SK-N-SH (cell line): ENCODE data around the gene RBMS3.

Source experiments
- EZH2phosphoT487 ChIP-seq: fragments of 200-600 bp; sonication (generic); IDR thresholded peaks from 2 replicates; pipeline ENCODE4 v1.6.1; 2017; ENCODE audit warnings: low read depth, mixed run types, mild to moderate bottlenecking, antibody characterized with exemption, moderate library complexity, borderline replicate concordance
- POLR2AphosphoS5 ChIP-seq: IDR thresholded peaks from 2 replicates; pipeline ENCODE4 v1.6.1; 2012; ENCODE audit warnings: low read depth, low read length
- RAD21 ChIP-seq: IDR thresholded peaks from 2 replicates; pipeline ENCODE4 v1.6.1; 2012; ENCODE audit warnings: mild to moderate bottlenecking, low read length
- TAF1 ChIP-seq: IDR thresholded peaks from 2 replicates; pipeline ENCODE4 v1.6.1; 2012; ENCODE audit warnings: low read depth, mild to moderate bottlenecking, low read length, moderate library complexity, borderline replicate concordance
- TF ChIP-seq, protein P1 (sequence below): fragments of 200-600 bp; sonication (generic); IDR thresholded peaks from 2 replicates; pipeline ENCODE4 v1.6.1; 2017; ENCODE audit warnings: antibody characterized with exemption, mild to moderate bottlenecking, moderate library complexity
- TF ChIP-seq, protein P2 (sequence below): IDR thresholded peaks from 2 replicates; pipeline ENCODE4; 2012
- TF ChIP-seq, protein P3 (sequence below): IDR thresholded peaks from 2 replicates; pipeline ENCODE4 v1.4.0; 2012; ENCODE audit warnings: low read depth, borderline replicate concordance

DNA sequence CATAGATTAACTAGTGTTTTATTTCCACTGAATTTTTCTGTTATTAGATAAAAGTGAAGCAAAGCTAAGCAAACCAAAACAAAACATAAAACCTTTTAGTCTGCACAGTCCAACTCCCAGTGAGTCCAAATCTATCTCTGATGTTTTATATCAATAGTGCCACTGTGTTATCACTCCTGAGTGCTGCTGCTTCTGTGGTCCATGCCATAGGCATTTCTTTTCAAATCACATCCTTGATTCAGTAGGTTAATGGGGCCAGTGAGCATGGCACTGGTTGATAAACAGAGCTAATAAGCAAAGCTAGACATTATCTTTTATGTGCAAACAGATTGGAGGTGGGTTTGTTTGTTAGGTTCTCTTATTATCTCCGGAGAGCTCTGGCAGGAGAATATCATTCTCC is 30.0 kb downstream of the RBMS3 start:
- peak; percentile 29; the same call in 1 of the 2 replicates for TF ChIP-seq POLR2AphosphoS5
- peak; percentile 1 for TF ChIP-seq RAD21
- TF ChIP-seq, protein P1, sequence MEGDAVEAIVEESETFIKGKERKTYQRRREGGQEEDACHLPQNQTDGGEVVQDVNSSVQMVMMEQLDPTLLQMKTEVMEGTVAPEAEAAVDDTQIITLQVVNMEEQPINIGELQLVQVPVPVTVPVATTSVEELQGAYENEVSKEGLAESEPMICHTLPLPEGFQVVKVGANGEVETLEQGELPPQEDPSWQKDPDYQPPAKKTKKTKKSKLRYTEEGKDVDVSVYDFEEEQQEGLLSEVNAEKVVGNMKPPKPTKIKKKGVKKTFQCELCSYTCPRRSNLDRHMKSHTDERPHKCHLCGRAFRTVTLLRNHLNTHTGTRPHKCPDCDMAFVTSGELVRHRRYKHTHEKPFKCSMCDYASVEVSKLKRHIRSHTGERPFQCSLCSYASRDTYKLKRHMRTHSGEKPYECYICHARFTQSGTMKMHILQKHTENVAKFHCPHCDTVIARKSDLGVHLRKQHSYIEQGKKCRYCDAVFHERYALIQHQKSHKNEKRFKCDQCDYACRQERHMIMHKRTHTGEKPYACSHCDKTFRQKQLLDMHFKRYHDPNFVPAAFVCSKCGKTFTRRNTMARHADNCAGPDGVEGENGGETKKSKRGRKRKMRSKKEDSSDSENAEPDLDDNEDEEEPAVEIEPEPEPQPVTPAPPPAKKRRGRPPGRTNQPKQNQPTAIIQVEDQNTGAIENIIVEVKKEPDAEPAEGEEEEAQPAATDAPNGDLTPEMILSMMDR: no peak
- TF ChIP-seq, protein P2, sequence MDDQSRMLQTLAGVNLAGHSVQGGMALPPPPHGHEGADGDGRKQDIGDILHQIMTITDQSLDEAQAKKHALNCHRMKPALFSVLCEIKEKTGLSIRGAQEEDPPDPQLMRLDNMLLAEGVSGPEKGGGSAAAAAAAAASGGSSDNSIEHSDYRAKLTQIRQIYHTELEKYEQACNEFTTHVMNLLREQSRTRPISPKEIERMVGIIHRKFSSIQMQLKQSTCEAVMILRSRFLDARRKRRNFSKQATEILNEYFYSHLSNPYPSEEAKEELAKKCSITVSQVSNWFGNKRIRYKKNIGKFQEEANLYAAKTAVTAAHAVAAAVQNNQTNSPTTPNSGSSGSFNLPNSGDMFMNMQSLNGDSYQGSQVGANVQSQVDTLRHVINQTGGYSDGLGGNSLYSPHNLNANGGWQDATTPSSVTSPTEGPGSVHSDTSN: no peak
- TF ChIP-seq TAF1: no peak
- TF ChIP-seq EZH2phosphoT487: no peak
- TF ChIP-seq, protein P3, sequence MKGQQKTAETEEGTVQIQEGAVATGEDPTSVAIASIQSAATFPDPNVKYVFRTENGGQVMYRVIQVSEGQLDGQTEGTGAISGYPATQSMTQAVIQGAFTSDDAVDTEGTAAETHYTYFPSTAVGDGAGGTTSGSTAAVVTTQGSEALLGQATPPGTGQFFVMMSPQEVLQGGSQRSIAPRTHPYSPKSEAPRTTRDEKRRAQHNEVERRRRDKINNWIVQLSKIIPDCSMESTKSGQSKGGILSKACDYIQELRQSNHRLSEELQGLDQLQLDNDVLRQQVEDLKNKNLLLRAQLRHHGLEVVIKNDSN: no peak
